B cell (primary cell): ENCODE measurements around the gene CHRM2. TPM values are rescaled to one million over a fixed set of nuclear protein-coding genes. Genes with fewer than 3 reads are reported as not detected.

Experiments used
- ATAC-seq: fragments of 200-7000 bp; cut with Tn5 transposase; one replicate; pipeline ENCODE4 v1.10.0; 2021; ENCODE audit warnings: low read depth, mild to moderate bottlenecking, moderate number of reproducible peaks, moderate library complexity
- CTCF ChIA-PET: fragments of 350-600 bp; sonication (Branson Sonifier 250); formaldehyde crosslinking; loops from one replicate; lab custom pipeline; 2021; ENCODE audit warnings: antibody characterized with exemption, inconsistent platforms; lab: Charles Lee
- POLR2A ChIA-PET: fragments of 350-600 bp; sonication (Branson Sonifier 250); formaldehyde crosslinking; loops from one replicate; lab custom pipeline; 2021; ENCODE audit warnings: antibody characterized with exemption; lab: Charles Lee
- DNase-seq: peaks from one replicate; pipeline ENCODE4 v3.0.0; 2013
- H2AFZ ChIP-seq: 2 replicates; pipeline ENCODE4 v1.6.1; 2012; ENCODE audit warnings: mild to moderate bottlenecking, low read depth, low read length; ENCODE audit not compliant: insufficient read depth, poor library complexity, severe bottlenecking
- H3K27ac ChIP-seq, 2 donors: 1 replicate in 1 of 2; 2 replicates in 1 of 2; pipeline ENCODE4 v1.5.1; 2012 to 2013; ENCODE audit warnings: low read length in 2 of 2, mild to moderate bottlenecking in 2 of 2, moderate library complexity in 1 of 2
- H3K27me3 ChIP-seq, 4 experiments: fragments of 200-600 bp in 1 of 4; sonication (generic) in 1 of 4; replicated peaks in 1 of 4; 1 replicate in 2 of 4; 2 replicates in 2 of 4; pipeline versions ENCODE4 v1.6.1 to v1.7.0; 2013 to 2016; ENCODE audit warnings: low read length in 3 of 4, mild to moderate bottlenecking in 2 of 4, mixed read lengths in 1 of 4, moderate library complexity in 1 of 4; ENCODE audit not compliant: insufficient read depth in 4 of 4, control insufficient read depth in 3 of 4; ENCODE audit errors: control extremely low read depth in 1 of 4
- H3K36me3 ChIP-seq, 2 experiments: replicated peaks in 1 of 2; 1 replicate in 1 of 2; 2 replicates in 1 of 2; pipeline versions ENCODE4 v1.6.1 to v1.7.1; 2013; ENCODE audit warnings: low read length in 1 of 2; ENCODE audit not compliant: insufficient read depth in 2 of 2, control insufficient read depth in 1 of 2; ENCODE audit errors: control extremely low read depth in 1 of 2, extremely low read depth in 1 of 2
- H3K4me1 ChIP-seq, 2 donors: fragments of 200-600 bp in 1 of 2; sonication (generic) in 1 of 2; 1 replicate in 1 of 2; 2 replicates in 1 of 2; pipeline versions ENCODE4 v1.5.1 to v1.6.1; 2013 to 2017; ENCODE audit warnings: low read length in 2 of 2; ENCODE audit not compliant: control insufficient read depth in 2 of 2, insufficient read depth in 2 of 2
- H3K4me2 ChIP-seq: replicated peaks from 2 replicates; pipeline ENCODE3; 2012; ENCODE audit warnings: mild to moderate bottlenecking, low read depth, low read length; ENCODE audit not compliant: poor library complexity, severe bottlenecking
- H3K4me3 ChIP-seq, 5 experiments: fragments of 200-600 bp in 1 of 5; sonication (generic) in 1 of 5; 1 replicate in 3 of 5; 2 replicates in 2 of 5; pipeline versions ENCODE4 v1.5.1 to v1.7.0; 2011 to 2016; ENCODE audit warnings: low read length in 4 of 5, mild to moderate bottlenecking in 4 of 5, low read depth in 2 of 5, control low read depth in 1 of 5, moderate library complexity in 1 of 5; ENCODE audit not compliant: insufficient read depth in 1 of 5; ENCODE audit errors: control extremely low read depth in 1 of 5, extremely low read depth in 1 of 5
- H3K79me2 ChIP-seq: fragments of 200-600 bp; sonication (generic); one replicate; pipeline ENCODE4 v1.6.0; 2016; ENCODE audit warnings: low read length; ENCODE audit not compliant: control insufficient read depth, insufficient read depth
- H3K9ac ChIP-seq: fragments of 200-600 bp; sonication (generic); 2 replicates; pipeline ENCODE4 v1.6.1; 2017; ENCODE audit warnings: mild to moderate bottlenecking, low read length, moderate library complexity
- H3K9me3 ChIP-seq, 3 donors: one replicate each; pipeline versions ENCODE4 v1.6.1 to v1.7.1; 2013; ENCODE audit warnings: low read length in 2 of 3; ENCODE audit not compliant: control insufficient read depth in 2 of 3, insufficient read depth in 1 of 3; ENCODE audit errors: control extremely low read depth in 1 of 3
- H4K20me1 ChIP-seq: 2 replicates; pipeline ENCODE4 v1.6.0; 2012; ENCODE audit warnings: mild to moderate bottlenecking, low read length; ENCODE audit not compliant: insufficient read depth, control insufficient read depth, poor library complexity, severe bottlenecking
- H3K27ac Mint-ChIP-seq: one replicate; pipeline ENCODE4 v1.8.0; 2021; ENCODE audit warnings: mixed read lengths
- H3K27me3 Mint-ChIP-seq: one replicate; pipeline ENCODE4 v1.8.0; 2021; ENCODE audit warnings: mixed read lengths
- H3K4me1 Mint-ChIP-seq: one replicate; pipeline ENCODE4 v1.8.0; 2021; ENCODE audit warnings: mixed read lengths
- H3K4me3 Mint-ChIP-seq: one replicate; pipeline ENCODE4 v1.8.0; 2021; ENCODE audit warnings: mixed read lengths
- H3K9me3 Mint-ChIP-seq: one replicate; pipeline ENCODE4 v1.8.0; 2022; ENCODE audit warnings: mixed read lengths; ENCODE audit not compliant: insufficient read depth
- CTCF ChIP-seq: fragments of 200-600 bp; IDR thresholded peaks from one replicate; pipeline ENCODE4 v1.8.0; 2022; ENCODE audit warnings: antibody characterized with exemption, mild to moderate bottlenecking
- EZH2 ChIP-seq: IDR thresholded peaks from 2 replicates; pipeline ENCODE4 v1.6.1; 2012; ENCODE audit warnings: borderline replicate concordance, low read depth, mild to moderate bottlenecking, moderate library complexity, low read length; ENCODE audit not compliant: insufficient read depth, poor library complexity, severe bottlenecking
- WGBS: methylation state at CpG from one replicate; pipeline ENCODE4 v1.1.5; 2013; ENCODE audit warnings: missing lambda C conversion rate; ENCODE audit not compliant: insufficient coverage; 5-methylcytosine and 5-hydroxymethylcytosine counted together
- intact Hi-C: fragments of 100-400 bp; cut with micrococcal nuclease; formaldehyde crosslinking; loops from one replicate; pipeline ENCODE4 v1.10.0; 2022
- polyA plus RNA-seq: library from polyadenylated mRNA; depleted of rRNA; stranded (reverse); fragments of >200 nt; gene quantifications from 2 replicates; pipeline ENCODE4 v1.2.3, GENCODE V29; 2012
- total RNA-seq, 2 donors: library from RNA; stranded (reverse); fragments of 120-200 nt in 1 of 2; gene quantifications; 1 replicate in 1 of 2; 2 replicates in 1 of 2; pipeline versions ENCODE4 v1.2.3 to v1.2.4, GENCODE V29; 2013 to 2022

CHRM2 gene
- total and polyA plus RNA-seq, 2 donors (not counting 1 experiment from before 2014, with no cell fraction given), result not detected

- H3K4me3 ChIP-seq, result no peak overlapping the region
- ChIA-PET CTCF (no interaction called here), POLR2A (no interaction called here)
- H2AFZ ChIP-seq, result no peak overlapping the region
- no peak overlapping the region for H3K4me3 Mint-ChIP-seq
- H3K27me3 Mint-ChIP-seq, result no peaks in the 10 kb centered on the region
- no peak overlapping the region for H3K27ac ChIP-seq
- no peak for DNase-seq
- WGBS, result 100% methylated on average over 1 of the region's 3 CpGs
- no peaks in the 10 kb centered on the region for H3K9me3 ChIP-seq
- no peaks in the 10 kb centered on the region for H4K20me1 ChIP-seq
- H3K36me3 ChIP-seq, result no peaks in the 10 kb centered on the region
- no peaks in the 10 kb centered on the region for H3K4me1 Mint-ChIP-seq
- no peak overlapping the region for H3K4me2 ChIP-seq
- H3K27ac Mint-ChIP-seq, result no peak overlapping the region
- no peak overlapping the region for H3K9ac ChIP-seq
- H3K4me1 ChIP-seq, result no peaks in the 10 kb centered on the region
- H3K9me3 Mint-ChIP-seq, result peaks cover 2% of the 10 kb centered on the region
- H3K79me2 ChIP-seq, result no peaks in the 10 kb centered on the region
- intact Hi-C loops, result no loop called here
- no peak for ATAC-seq
- no peak for TF ChIP-seq CTCF
- no peak for TF ChIP-seq EZH2
- H3K27me3 ChIP-seq, result no peaks in the 10 kb centered on the region
These were observed 43.9 kb downstream of the CHRM2 start for GRCh38 chr7:136912339-136912738.

GRCh38 chr7:136914016-136914415, 45.6 kb downstream of the CHRM2 start:
- TF ChIP-seq EZH2, result no peak
- no peak for TF ChIP-seq CTCF
- no peaks in the 10 kb centered on the region for H3K36me3 ChIP-seq
- no peaks in the 10 kb centered on the region for H3K27me3 Mint-ChIP-seq
- H3K4me3 Mint-ChIP-seq, result no peak overlapping the region
- DNase-seq (no peak), ATAC-seq (no peak)
- no peak overlapping the region for H3K4me3 ChIP-seq
- no peaks in the 10 kb centered on the region for H4K20me1 ChIP-seq
- intact Hi-C loops, result no loop called here
- no peak overlapping the region for H3K9ac ChIP-seq
- ChIA-PET CTCF (no interaction called here), POLR2A (no interaction called here)
- peaks cover 2% of the 10 kb centered on the region for H3K9me3 Mint-ChIP-seq
- H2AFZ ChIP-seq, result no peak overlapping the region
- H3K27me3 ChIP-seq, result no peaks in the 10 kb centered on the region
- H3K4me1 Mint-ChIP-seq, result no peaks in the 10 kb centered on the region
- no peak overlapping the region for H3K4me2 ChIP-seq
- no CpG with 5 or more reads among the region's 3 CpGs for WGBS
- no peak overlapping the region for H3K27ac Mint-ChIP-seq
- no peaks in the 10 kb centered on the region for H3K79me2 ChIP-seq
- no peaks in the 10 kb centered on the region for H3K9me3 ChIP-seq
- H3K27ac ChIP-seq, result no peak overlapping the region
- no peaks in the 10 kb centered on the region for H3K4me1 ChIP-seq
